HEK293 (cell line): ENCODE measurements around the gene STX4.

ENCODE experiments used
- IKZF3 ChIP-seq: fragments of 450-650 bp; IDR thresholded peaks from 2 replicates; pipeline ENCODE4 v1.5.0; 2018; ENCODE audit warnings: missing biosample characterization, mild to moderate bottlenecking, missing genetic modification characterization, moderate library complexity
- KLF8 ChIP-seq: fragments of 450-650 bp; formaldehyde crosslinking; IDR thresholded peaks from 2 replicates; pipeline ENCODE4 v1.5.1; 2016; ENCODE audit warnings: missing biosample characterization, missing genetic modification characterization
- PATZ1 ChIP-seq: fragments of 450-650 bp; formaldehyde crosslinking; IDR thresholded peaks from 2 replicates; pipeline ENCODE4 v1.5.1; 2016; ENCODE audit warnings: missing biosample characterization, missing genetic modification characterization
- PRDM10 ChIP-seq: fragments of 450-650 bp; formaldehyde crosslinking; IDR thresholded peaks from 2 replicates; pipeline ENCODE4 v1.5.1; 2016; ENCODE audit warnings: missing biosample characterization, missing genetic modification characterization
- SALL2 ChIP-seq: fragments of 450-650 bp; formaldehyde crosslinking; IDR thresholded peaks from 2 replicates; pipeline ENCODE4 v1.5.0; 2017; ENCODE audit warnings: missing biosample characterization, mild to moderate bottlenecking, missing genetic modification characterization, borderline replicate concordance
- SP7 ChIP-seq: fragments of 450-650 bp; formaldehyde crosslinking; IDR thresholded peaks from 2 replicates; pipeline ENCODE4 v1.5.1; 2016; ENCODE audit warnings: missing biosample characterization, missing genetic modification characterization
- ZBTB17 ChIP-seq: fragments of 450-650 bp; formaldehyde crosslinking; IDR thresholded peaks from 2 replicates; pipeline ENCODE4 v1.5.1; 2016; ENCODE audit warnings: missing biosample characterization, missing genetic modification characterization
- ZBTB21 ChIP-seq: fragments of 450-650 bp; formaldehyde crosslinking; IDR thresholded peaks from 2 replicates; pipeline ENCODE4 v1.5.1; 2017; ENCODE audit warnings: missing biosample characterization, missing genetic modification characterization
- ZNF16 ChIP-seq: fragments of 450-650 bp; formaldehyde crosslinking; IDR thresholded peaks from 2 replicates; pipeline ENCODE4 v1.5.1; 2016; ENCODE audit warnings: low read depth, missing biosample characterization, missing genetic modification characterization
- ZNF341 ChIP-seq: fragments of 450-650 bp; formaldehyde crosslinking; IDR thresholded peaks from 2 replicates; pipeline ENCODE4; 2016; ENCODE audit warnings: low read depth, missing biosample characterization, missing genetic modification characterization
- ZNF610 ChIP-seq: fragments of 450-650 bp; formaldehyde crosslinking; IDR thresholded peaks from 2 replicates; pipeline ENCODE4 v1.5.1; 2016; ENCODE audit warnings: missing biosample characterization, missing genetic modification characterization, borderline replicate concordance
- ZNF707 ChIP-seq: fragments of 450-650 bp; formaldehyde crosslinking; IDR thresholded peaks from 2 replicates; pipeline ENCODE4 v1.5.1; 2016; ENCODE audit warnings: missing biosample characterization, missing genetic modification characterization
- ZSCAN23 ChIP-seq: fragments of 450-650 bp; formaldehyde crosslinking; IDR thresholded peaks from 2 replicates; pipeline ENCODE4 v1.5.1; 2016; ENCODE audit warnings: missing biosample characterization, missing genetic modification characterization
- TF ChIP-seq, protein P1 (sequence below): fragments of 450-650 bp; formaldehyde crosslinking; IDR thresholded peaks from 2 replicates; pipeline ENCODE4 v1.5.1; 2017; ENCODE audit warnings: missing biosample characterization, missing genetic modification characterization
- TF ChIP-seq, protein P2 (sequence below): fragments of 450-650 bp; formaldehyde crosslinking; IDR thresholded peaks from 2 replicates; pipeline ENCODE4 v1.5.1; 2016; ENCODE audit warnings: missing biosample characterization, missing genetic modification characterization

The STX4 gene

GRCh38 chr16:30997725-30998711 is 35.3 kb upstream of the STX4 start (continued):
- TF ChIP-seq ZBTB21 (tag by site-specific recombination) (0 out of 2 replicates have a peak, but pooled peaks have one; percentile 9), ZNF341 (peak; percentile 31; the same call in 1 of the 2 replicates), ZNF707 (tag by site-specific recombination) (no peak), ZBTB17 (tag by site-specific recombination) (peak; percentile 63), ZNF16 (no peak), KLF8 (no peak), PRDM10 (tag by site-specific recombination) (peak; percentile 40; the same call in 1 of the 2 replicates), IKZF3 (tag by site-specific recombination) (peak; percentile 79; the same call in 1 of the 2 replicates), PATZ1 (tag by site-specific recombination) (peak; percentile 54; the same call in 1 of the 2 replicates), ZNF610 (tag by site-specific recombination) (no peak), ZSCAN23 (tag by site-specific recombination) (no peak), SALL2 (tag by site-specific recombination) (no peak), SP7 (peak; percentile 57; the same call in 1 of the 2 replicates)
- TF ChIP-seq, protein P1, sequence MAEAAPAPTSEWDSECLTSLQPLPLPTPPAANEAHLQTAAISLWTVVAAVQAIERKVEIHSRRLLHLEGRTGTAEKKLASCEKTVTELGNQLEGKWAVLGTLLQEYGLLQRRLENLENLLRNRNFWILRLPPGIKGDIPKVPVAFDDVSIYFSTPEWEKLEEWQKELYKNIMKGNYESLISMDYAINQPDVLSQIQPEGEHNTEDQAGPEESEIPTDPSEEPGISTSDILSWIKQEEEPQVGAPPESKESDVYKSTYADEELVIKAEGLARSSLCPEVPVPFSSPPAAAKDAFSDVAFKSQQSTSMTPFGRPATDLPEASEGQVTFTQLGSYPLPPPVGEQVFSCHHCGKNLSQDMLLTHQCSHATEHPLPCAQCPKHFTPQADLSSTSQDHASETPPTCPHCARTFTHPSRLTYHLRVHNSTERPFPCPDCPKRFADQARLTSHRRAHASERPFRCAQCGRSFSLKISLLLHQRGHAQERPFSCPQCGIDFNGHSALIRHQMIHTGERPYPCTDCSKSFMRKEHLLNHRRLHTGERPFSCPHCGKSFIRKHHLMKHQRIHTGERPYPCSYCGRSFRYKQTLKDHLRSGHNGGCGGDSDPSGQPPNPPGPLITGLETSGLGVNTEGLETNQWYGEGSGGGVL (tag by site-specific recombination): no peak
- TF ChIP-seq, protein P2, sequence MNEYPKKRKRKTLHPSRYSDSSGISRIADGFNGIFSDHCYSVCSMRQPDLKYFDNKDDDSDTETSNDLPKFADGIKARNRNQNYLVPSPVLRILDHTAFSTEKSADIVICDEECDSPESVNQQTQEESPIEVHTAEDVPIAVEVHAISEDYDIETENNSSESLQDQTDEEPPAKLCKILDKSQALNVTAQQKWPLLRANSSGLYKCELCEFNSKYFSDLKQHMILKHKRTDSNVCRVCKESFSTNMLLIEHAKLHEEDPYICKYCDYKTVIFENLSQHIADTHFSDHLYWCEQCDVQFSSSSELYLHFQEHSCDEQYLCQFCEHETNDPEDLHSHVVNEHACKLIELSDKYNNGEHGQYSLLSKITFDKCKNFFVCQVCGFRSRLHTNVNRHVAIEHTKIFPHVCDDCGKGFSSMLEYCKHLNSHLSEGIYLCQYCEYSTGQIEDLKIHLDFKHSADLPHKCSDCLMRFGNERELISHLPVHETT (tag by site-specific recombination): 0 out of 2 replicates have a peak, but pooled peaks have one; percentile 13
